WTC11 (cell line): ENCODE results near the gene LIMCH1. TPM values are rescaled to one million over a fixed set of nuclear protein-coding genes. Genes with fewer than 3 reads are reported as not detected.

Source experiments
- ATAC-seq: fragments of 200-7000 bp; cut with Tn5 transposase; 2 replicates; pipeline ENCODE4 v1.10.0; 2021; ENCODE audit warnings: mild to moderate bottlenecking, moderate library complexity
- CTCF ChIA-PET: fragments of 300-600 bp; sonication (Branson Sonifier 250); formaldehyde crosslinking; loops from one replicate; lab custom pipeline; 2021; ENCODE audit warnings: antibody characterized with exemption; lab: Charles Lee
- POLR2A ChIA-PET: fragments of 350-600 bp; sonication (Branson Sonifier 250); formaldehyde crosslinking; loops from one replicate; lab custom pipeline; 2021; ENCODE audit warnings: antibody characterized with exemption; lab: Charles Lee
- DNase-seq: peaks from one replicate; pipeline ENCODE4 v3.0.0; 2021; ENCODE audit warnings: low spot score
- H3K27ac Mint-ChIP-seq: 2 replicates; pipeline ENCODE4 v1.8.0; 2021; ENCODE audit warnings: mixed read lengths
- H3K27me3 Mint-ChIP-seq: 2 replicates; pipeline ENCODE4 v1.8.0; 2021; ENCODE audit warnings: low read depth, mild to moderate bottlenecking, moderate library complexity, mixed read lengths
- H3K36me3 Mint-ChIP-seq: 2 replicates; pipeline ENCODE4 v1.8.0; 2021; ENCODE audit warnings: mixed read lengths
- H3K4me1 Mint-ChIP-seq: 2 replicates; pipeline ENCODE4 v1.8.0; 2022; ENCODE audit warnings: mixed read lengths
- H3K4me3 Mint-ChIP-seq: 2 replicates; pipeline ENCODE4 v1.8.0; 2021; ENCODE audit warnings: mild to moderate bottlenecking, moderate library complexity, mixed read lengths
- H3K9me3 Mint-ChIP-seq: 2 replicates; pipeline ENCODE4 v1.8.0; 2021; ENCODE audit warnings: mixed read lengths
- AR ChIP-seq: fragments of 250-450 bp; sonication (Bioruptor Pico); IDR thresholded peaks from 2 replicates; pipeline ENCODE4 v1.9.0; 2021; ENCODE audit warnings: mild to moderate bottlenecking
- CREB1 ChIP-seq: sonication (generic); formaldehyde crosslinking; IDR thresholded peaks from 2 replicates; pipeline ENCODE4 v1.8.0; 2023; ENCODE audit warnings: mild to moderate bottlenecking, missing genetic modification reagents
- E2F5 ChIP-seq: sonication (generic); formaldehyde crosslinking; IDR thresholded peaks from 2 replicates; pipeline ENCODE4 v1.8.1; 2022; ENCODE audit warnings: mild to moderate bottlenecking, moderate library complexity, missing genetic modification reagents
- EMX1 ChIP-seq: fragments of 250-450 bp; sonication (Bioruptor Pico); IDR thresholded peaks from 2 replicates; pipeline ENCODE4 v1.8.0; 2021; ENCODE audit warnings: mild to moderate bottlenecking
- ERG ChIP-seq: fragments of 250-450 bp; sonication (Bioruptor Pico); IDR thresholded peaks from 2 replicates; pipeline ENCODE4 v1.8.0; 2021; ENCODE audit warnings: mild to moderate bottlenecking
- HMGXB4 ChIP-seq: sonication (generic); formaldehyde crosslinking; IDR thresholded peaks from 2 replicates; pipeline ENCODE4 v1.8.1; 2023; ENCODE audit warnings: mild to moderate bottlenecking, moderate library complexity, missing genetic modification reagents
- KAT7 ChIP-seq: sonication (generic); formaldehyde crosslinking; IDR thresholded peaks from 2 replicates; pipeline ENCODE4 v1.8.1; 2023; ENCODE audit warnings: missing genetic modification reagents, mild to moderate bottlenecking, borderline replicate concordance
- NFE2L1 ChIP-seq: sonication (generic); formaldehyde crosslinking; IDR thresholded peaks from 2 replicates; pipeline ENCODE4 v1.8.1; 2023; ENCODE audit warnings: missing genetic modification reagents
- NR1H2 ChIP-seq: sonication (generic); formaldehyde crosslinking; IDR thresholded peaks from 2 replicates; pipeline ENCODE4 v1.9.0; 2021; ENCODE audit warnings: mild to moderate bottlenecking, moderate library complexity, missing genetic modification reagents
- PRDM15 ChIP-seq: sonication (generic); formaldehyde crosslinking; IDR thresholded peaks from 2 replicates; pipeline ENCODE4 v1.8.0; 2022; ENCODE audit warnings: missing genetic modification reagents
- PRRX2 ChIP-seq: fragments of 250-450 bp; sonication (Bioruptor Pico); IDR thresholded peaks from 2 replicates; pipeline ENCODE4 v1.8.0; 2021; ENCODE audit warnings: mild to moderate bottlenecking
- SOX15 ChIP-seq: fragments of 250-450 bp; sonication (Bioruptor Pico); IDR thresholded peaks from 2 replicates; pipeline ENCODE4 v1.9.0; 2021; ENCODE audit warnings: mild to moderate bottlenecking
- USF2 ChIP-seq: sonication (generic); formaldehyde crosslinking; IDR thresholded peaks from 2 replicates; pipeline ENCODE4 v1.8.1; 2023; ENCODE audit warnings: mild to moderate bottlenecking, missing genetic modification reagents, moderate library complexity
- ZNF232 ChIP-seq: sonication (generic); formaldehyde crosslinking; IDR thresholded peaks from 2 replicates; pipeline ENCODE4 v1.8.0; 2022; ENCODE audit warnings: mild to moderate bottlenecking, missing genetic modification reagents
- ZNF263 ChIP-seq: sonication (generic); formaldehyde crosslinking; IDR thresholded peaks from 2 replicates; pipeline ENCODE4 v1.8.1; 2022; ENCODE audit warnings: low read depth, mild to moderate bottlenecking, moderate library complexity, missing genetic modification reagents
- ZNF317 ChIP-seq: sonication (generic); formaldehyde crosslinking; IDR thresholded peaks from 2 replicates; pipeline ENCODE4 v1.8.1; 2023; ENCODE audit warnings: low read depth, mild to moderate bottlenecking, moderate library complexity, missing genetic modification reagents, borderline replicate concordance
- ZNF423 ChIP-seq: fragments of 250-450 bp; sonication (Bioruptor Pico); IDR thresholded peaks from 2 replicates; pipeline ENCODE4 v2.1.2; 2022; ENCODE audit warnings: mild to moderate bottlenecking, moderate library complexity
- ZNF425 ChIP-seq: fragments of 250-450 bp; sonication (Bioruptor Pico); conservative IDR thresholded peaks from 2 replicates; pipeline ENCODE4 v1.9.0; 2021; ENCODE audit warnings: mild to moderate bottlenecking
- ZNF671 ChIP-seq: fragments of 250-450 bp; sonication (Bioruptor Pico); IDR thresholded peaks from 2 replicates; pipeline ENCODE4 v1.8.0; 2021; ENCODE audit warnings: mild to moderate bottlenecking
- total RNA-seq: library from RNA; stranded (reverse); gene quantifications from 3 replicates; pipeline ENCODE4 v1.2.3, GENCODE V29; 2021

The LIMCH1 gene
- total RNA-seq, 1 experiment from 2014 or later, result 0.92 TPM

GRCh38 chr4:41571422-41571821 is 33.5 kb downstream of the LIMCH1 start:
- H3K27me3 Mint-ChIP-seq, result no peaks in the 10 kb centered on the region; the same call in 1 of the 2 replicates
- no peak overlapping the region for H3K4me3 Mint-ChIP-seq
- ChIA-PET CTCF (no interaction called here), POLR2A (no interaction called here)
- no peaks in the 10 kb centered on the region for H3K9me3 Mint-ChIP-seq
- no peak overlapping the region for H3K27ac Mint-ChIP-seq
- DNase-seq (no peak), ATAC-seq (no peak)
- H3K36me3 Mint-ChIP-seq, result no peaks in the 10 kb centered on the region
- TF ChIP-seq HMGXB4 (CRISPR knock-in tag), result no peak
- H3K4me1 Mint-ChIP-seq, result no peaks in the 10 kb centered on the region

- Mint-ChIP-seq H3K4me1 (no peaks in the 10 kb centered on the region), H3K27me3 (no peaks in the 10 kb centered on the region; the same call in 1 of the 2 replicates), H3K4me3 (no peak overlapping the region), H3K36me3 (no peaks in the 10 kb centered on the region), H3K9me3 (no peaks in the 10 kb centered on the region), H3K27ac (no peak overlapping the region)
- ChIA-PET CTCF (no interaction called here), POLR2A (no interaction called here)
- TF ChIP-seq ZNF232 (CRISPR knock-in tag) (no peak), SOX15 (CRISPR knock-in tag) (no peak), EMX1 (CRISPR knock-in tag) (no peak)
- ATAC-seq, result no peak
- no peak for DNase-seq
These were observed 34.6 kb downstream of the LIMCH1 start for GRCh38 chr4:41572516-41572915.

- H3K4me3 Mint-ChIP-seq, result no peak overlapping the region
- DNase-seq (no peak), ATAC-seq (no peak)
- no peaks in the 10 kb centered on the region for H3K4me1 Mint-ChIP-seq
- no peak overlapping the region for H3K27ac Mint-ChIP-seq
- peaks cover 3% of the 10 kb centered on the region for H3K9me3 Mint-ChIP-seq
- no peaks in the 10 kb centered on the region; the same call in 1 of the 2 replicates for H3K27me3 Mint-ChIP-seq
- peaks cover 3% of the 10 kb centered on the region; the same call in 1 of the 2 replicates for H3K36me3 Mint-ChIP-seq
- ChIA-PET CTCF (no interaction called here), POLR2A (no interaction called here)
- no peak for TF ChIP-seq ZNF671 (CRISPR knock-in tag)
- no peak for TF ChIP-seq PRRX2 (CRISPR knock-in tag)
- TF ChIP-seq CREB1 (CRISPR knock-in tag), result no peak
- TF ChIP-seq KAT7 (CRISPR knock-in tag), result no peak
- no peak for TF ChIP-seq ZNF423 (CRISPR knock-in tag)
- TF ChIP-seq NFE2L1, result no peak
- TF ChIP-seq ERG (CRISPR knock-in tag), result no peak
- TF ChIP-seq USF2 (CRISPR knock-in tag), result no peak
- no peak for TF ChIP-seq E2F5 (CRISPR knock-in tag)
- no peak for TF ChIP-seq ZNF425 (CRISPR knock-in tag)
- no peak for TF ChIP-seq NR1H2
- TF ChIP-seq AR (CRISPR knock-in tag), result no peak
- TF ChIP-seq ZNF263 (CRISPR knock-in tag), result no peak
- TF ChIP-seq PRDM15 (CRISPR knock-in tag), result no peak
- TF ChIP-seq ZNF317 (CRISPR knock-in tag), result no peak
These were observed 35.0 kb downstream of the LIMCH1 start for GRCh38 chr4:41572956-41573355.
